Activated T-cell treated with anti-CD3 and anti-CD28 coated beads for 24 hours (primary cell): Measurements from ENCODE around the gene COA3.

Experiments
- DNase-seq: peaks from one replicate; pipeline ENCODE4 v3.0.0-alpha.2; 2020; ENCODE audit warnings: low read depth

The COA3 gene

DNA sequence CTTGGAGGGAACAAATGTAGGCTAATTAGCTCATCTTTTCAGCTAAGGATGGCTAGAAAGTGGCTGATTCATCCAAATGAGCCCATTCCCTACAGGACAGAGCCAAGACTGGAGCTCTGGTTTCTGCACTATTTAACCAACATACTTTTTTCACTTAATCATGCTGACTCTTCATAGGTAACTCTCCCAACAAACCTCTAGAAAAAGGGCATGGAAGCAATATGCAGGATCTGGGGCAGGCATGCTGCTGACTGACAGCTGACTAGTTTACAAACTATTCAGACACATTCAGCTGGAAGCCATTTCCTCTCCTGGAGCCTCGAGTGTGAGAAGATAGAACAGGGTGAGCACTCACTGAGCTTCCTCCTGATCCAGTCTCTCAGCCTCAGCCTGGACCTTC, 19.4 kb upstream of the COA3 start:
- no peak for DNase-seq

DNA sequence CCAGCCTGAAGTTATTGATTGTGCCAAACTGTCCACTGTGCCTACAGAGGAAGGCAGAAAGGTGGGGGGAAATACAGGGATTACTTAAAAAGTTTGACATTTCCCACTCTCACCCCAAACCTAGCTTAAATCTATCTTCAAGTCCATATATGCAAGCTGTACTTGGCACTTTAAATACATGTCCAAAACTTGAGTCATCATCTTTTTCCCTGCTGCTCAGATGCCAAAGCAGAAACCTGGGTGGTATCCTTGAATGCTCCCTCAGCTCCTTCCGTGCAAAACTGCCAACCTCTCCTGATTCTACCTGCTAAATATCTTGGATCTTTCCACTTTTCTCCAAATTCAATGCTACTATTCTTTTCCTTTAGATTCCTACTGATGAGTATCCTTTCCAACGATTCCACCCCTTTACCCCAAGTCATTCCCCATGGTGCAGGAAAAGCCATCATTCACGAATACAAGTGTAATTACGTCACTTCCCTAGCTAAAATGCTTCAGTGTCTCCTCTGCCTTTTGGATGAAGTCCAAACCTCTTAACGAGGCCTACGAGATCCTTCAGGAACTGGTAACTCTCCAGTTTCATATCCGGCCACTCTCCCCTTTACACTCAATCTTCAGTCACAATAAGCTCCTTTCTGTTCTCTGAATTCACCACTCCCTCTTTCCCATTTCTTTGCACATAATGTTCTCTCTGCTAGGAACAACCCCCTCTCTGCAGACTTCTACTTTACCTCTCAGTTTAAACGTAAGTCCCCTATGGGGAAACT, 16.3 kb upstream of the COA3 start:
- DNase-seq, result no peak

DNA sequence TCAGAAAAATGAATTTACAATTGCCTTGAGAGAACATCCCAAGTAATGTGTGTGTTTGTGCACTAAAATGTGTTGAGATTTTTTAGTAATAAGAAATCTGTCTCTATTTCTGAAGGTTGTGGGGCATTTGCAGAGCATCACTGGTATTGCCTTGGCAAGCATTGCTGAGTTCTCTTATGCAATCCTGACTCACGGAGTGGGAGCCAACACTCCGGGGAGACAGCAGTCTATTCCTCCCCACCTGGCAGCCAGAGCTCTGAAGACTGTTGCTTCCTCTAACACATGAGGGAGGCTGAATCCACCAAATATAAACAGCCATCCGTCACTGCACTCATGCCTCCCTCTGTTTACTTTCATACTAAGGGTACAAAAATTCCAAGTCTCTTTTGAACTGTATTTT, 10.7 kb upstream of the COA3 start:
- DNase-seq, result no peak

DNA sequence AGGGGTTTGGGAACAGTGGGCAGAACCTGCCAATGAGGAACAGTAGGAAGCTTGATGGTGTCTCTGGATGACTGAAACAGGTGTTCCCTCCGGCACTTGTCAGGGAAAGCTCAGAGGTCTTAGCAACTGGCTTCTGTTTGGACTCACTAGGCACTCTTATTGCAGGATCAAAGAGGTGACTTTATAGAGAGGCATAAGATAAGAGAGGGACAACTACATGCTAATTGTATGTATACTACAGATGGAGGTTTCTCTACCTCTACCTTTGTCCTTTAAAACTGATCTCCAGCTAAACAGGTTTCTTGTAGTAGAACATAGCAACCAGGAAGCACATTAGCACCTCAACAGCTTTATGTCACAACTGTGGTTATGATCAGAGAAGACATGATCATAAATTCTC, 7.7 kb upstream of the COA3 start:
- DNase-seq, result no peak

DNA sequence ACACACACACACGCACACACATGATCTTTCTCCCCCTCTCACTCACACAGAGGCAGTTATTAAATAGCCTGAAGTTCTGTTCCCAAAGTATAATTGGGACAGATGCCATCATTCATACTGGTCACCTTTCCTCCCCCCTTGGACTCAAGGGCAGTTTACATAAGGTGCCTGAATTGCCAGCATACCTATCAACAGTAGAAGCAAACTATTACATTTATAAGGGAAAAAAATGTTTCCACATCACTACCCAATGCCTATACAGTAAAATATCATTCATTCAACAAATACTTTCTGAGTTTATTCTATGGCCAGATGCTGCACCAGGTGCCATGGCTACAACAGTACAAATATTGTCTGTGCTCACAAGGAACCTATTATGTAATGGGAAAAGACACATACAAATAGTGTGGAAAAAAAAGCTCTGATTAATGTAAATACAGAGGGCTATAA, 6.4 kb upstream of the COA3 start:
- no peak for DNase-seq

DNA sequence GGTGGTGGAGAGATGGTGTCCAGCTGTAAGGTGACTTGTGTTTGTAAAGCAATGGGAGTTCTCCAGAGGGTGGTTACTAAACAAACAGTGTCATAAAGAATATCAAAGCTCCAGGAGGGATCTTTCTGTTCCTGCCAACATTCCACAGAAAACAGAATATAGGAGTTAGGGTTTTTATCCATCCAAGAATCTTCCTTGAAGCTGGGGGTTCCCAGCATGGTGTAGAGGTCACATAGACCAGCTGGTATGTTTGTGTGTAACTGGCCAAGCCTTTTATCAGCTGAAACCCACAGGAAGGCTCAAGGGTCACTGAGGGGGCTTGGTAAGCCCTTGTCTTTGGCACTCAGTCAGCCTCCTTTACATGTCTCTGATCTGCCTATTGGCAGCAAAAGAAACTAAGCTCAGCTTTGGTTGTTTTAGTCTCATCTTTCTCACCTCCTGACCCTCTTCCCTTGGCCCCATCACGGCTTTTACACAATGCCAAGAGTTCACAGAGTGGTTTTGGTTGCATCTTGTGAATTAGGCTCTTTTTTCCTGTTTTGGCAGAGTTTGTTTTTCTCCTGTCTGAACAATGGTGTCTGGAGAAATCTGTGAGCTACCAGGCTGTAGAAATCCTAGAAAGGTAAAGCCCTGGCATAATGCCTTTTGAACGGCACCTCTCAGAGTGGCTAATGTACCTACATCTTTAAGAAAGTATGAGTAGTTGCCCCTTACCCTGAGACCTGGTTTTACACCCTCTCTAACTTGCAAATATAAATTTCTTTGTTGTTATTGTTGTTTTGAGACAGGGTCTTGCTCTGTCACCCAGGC, 4.8 kb upstream of the COA3 start:
- no peak for DNase-seq

DNA sequence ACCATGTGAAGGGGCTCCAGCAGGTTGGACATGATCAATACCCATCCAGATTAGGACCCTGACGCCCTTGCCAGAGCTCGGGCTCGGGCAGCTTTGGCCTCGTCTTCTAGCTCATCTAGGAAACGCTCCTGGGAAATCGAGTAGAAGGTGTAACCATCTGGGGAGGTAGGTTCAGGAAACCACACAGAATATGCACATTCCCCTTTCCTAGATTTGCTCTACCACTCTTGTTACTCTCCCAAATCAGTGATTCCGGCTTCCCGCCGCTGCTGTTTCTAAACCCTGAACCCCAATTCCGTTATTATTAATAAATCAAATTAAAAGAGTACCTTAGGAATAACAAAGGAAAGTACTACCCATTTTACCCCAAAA, 507 bp downstream of the COA3 start:
- DNase-seq, result no peak

DNA sequence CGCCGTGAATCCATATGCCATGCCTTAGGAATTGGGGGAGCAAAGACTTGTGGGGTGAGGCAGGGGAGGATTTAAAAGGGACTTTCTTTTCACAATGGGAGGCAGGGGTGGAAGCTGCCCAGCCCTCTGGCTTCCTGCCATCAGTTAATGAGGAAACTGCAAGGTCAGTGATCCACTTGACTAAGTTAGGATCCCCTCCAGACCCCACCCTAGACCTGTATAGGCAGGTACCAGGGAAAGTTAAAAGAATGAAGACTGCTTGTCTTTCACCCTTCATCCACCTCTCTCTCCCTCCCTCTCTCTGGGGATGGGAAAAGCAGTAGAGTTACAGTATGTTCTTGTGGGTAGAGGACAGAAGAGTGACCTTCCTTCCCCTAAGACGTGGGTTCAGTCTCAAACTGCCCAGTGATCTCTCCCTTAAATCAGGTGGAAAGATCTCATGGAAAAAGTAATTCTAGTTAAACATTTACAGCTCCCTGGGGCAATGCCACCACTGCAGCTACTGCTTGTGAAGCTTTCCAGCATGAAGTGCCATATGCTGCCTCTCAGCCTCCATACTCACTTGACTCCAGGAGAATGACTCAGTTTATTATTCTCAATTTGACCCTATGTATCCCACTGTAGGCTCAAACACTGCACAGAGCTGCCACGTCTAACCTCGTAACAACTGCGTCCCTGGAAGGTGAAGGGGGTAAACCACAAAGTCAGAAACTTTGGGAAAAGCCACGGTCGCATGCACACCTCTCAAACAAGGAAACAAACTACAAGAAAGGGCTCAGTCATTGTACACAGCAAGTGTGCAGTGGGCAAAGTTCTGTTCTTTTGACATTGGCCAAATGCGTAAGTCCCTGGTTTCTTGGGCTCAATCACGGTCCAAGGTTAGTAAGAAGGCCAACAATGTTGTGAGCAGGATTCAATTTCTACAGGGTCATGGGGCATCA, 1.2 kb downstream of the COA3 start:
- no peak for DNase-seq

DNA sequence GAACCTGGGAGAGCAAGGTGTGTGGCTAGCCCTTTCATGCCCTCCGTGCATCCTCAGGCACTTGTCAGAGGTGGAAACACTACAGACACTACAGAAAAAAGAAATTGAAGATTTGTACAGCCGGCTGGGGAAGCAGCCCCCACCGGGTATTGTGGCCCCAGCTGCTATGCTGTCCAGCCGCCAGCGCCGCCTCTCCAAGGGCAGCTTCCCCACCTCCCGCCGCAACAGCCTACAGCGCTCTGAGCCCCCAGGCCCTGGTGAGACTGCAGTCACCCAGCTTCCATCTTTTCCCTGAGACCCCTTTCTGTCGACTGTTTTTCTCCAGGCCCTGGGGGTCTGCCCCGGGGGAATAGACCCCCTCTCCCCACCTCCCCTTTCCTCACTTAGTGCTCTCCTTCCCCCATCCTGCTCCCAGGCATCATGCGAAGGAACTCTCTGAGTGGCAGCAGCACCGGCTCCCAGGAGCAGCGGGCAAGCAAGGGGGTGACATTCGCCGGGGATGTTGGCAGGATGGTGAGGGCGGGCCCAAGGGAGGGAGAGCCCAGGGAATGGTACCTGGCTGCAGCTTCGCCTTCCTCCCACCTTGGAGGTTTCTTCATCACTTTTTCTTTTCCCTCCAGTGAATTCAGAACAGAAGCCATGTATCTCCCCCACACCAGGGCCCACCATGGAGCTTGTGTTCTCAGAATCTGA, 2.3 kb downstream of the COA3 start:
- no peak for DNase-seq

DNA sequence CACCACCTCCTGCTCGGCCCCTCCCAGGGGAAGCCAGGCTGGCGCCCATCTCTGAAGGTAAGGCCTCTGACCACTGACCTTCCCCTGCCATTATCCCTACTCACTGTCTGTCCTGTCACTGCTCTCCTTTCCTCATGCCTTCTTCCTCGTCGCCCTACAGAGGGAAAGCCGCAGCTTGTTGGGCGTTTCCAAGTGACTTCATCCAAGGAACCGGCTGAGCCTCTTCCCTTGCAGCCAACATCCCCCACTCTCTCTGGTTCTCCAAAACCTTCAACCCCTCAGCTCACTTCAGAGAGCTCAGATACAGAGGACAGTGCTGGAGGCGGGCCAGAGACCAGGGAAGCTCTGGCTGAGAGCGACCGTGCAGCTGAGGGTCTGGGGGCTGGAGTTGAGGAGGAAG, 3.0 kb downstream of the COA3 start:
- no peak for DNase-seq

DNA sequence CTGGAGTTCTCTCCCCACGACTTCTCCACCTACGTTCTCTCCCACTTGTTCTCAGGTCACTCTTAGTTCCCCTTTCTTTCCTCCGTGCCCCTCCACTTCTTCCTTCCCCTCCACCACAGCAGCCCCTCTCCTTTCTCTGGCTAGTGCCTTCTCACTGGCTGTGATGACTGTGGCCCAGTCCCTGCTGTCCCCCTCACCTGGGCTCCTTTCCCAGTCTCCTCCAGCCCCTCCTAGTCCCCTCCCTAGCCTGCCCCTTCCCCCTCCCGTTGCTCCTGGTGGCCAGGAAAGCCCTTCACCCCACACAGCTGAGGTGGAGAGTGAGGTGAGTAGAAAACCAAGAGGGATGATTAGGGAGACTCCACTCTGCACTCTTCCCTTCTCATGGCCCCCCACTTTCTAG, 3.4 kb downstream of the COA3 start:
- no peak for DNase-seq

DNA sequence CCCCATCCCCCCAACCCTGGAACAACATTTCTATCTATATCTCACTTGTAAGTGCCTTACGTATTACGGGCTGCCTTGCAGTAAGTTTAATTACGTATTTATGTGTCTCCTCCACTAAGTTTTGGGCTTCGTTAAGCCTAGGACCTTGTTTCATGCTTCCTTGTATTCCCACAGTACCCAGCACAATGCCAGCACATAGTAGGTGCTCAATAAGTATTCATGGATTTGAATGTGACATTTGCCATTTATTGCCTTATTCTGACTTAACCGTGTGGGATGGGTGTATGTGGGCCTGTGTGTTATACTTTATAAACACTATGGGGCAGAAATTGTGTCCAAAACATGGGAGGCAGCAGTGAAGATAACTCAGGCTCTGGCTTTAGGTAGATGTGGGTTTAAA, 6.0 kb downstream of the COA3 start:
- DNase-seq, result no peak

DNA sequence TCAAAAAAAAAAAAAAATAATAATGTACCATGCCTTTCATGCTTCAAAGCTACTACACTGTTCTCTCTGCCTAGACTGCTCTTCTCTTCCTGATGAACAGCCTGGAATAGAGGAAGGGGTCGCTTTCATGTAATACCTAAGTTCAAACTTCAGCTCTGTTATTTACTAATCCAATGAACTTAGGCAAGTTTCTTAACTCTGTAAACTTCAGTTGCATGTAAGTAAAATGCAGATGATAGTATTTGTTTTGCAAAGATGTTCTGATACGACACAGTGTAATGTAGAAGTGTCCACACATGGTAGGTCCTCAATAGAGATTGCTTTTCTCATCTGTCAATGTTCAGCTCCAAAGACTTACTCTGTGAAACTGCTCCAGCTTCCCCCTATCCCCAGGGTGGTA, 6.6 kb downstream of the COA3 start:
- DNase-seq, result no peak

DNA sequence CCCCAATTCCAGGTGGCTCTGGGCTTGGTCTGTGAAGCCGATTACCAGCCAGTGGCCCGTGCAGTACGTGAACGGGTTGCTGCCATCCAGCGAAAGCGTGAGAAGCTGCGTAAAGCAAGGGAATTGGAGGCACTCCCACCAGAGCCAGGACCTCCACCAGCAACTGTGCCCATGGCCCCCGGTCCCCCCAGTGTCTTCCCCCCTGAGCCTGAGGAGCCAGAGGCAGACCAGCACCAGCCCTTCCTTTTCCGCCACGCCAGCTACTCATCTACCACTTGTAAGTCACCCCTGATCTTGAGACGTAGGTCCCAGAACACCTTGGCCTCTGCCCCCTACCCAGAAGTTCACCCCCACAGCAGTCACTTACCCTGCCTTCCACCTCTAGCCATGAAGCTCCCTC, 11.2 kb downstream of the COA3 start:
- DNase-seq, result no peak

DNA sequence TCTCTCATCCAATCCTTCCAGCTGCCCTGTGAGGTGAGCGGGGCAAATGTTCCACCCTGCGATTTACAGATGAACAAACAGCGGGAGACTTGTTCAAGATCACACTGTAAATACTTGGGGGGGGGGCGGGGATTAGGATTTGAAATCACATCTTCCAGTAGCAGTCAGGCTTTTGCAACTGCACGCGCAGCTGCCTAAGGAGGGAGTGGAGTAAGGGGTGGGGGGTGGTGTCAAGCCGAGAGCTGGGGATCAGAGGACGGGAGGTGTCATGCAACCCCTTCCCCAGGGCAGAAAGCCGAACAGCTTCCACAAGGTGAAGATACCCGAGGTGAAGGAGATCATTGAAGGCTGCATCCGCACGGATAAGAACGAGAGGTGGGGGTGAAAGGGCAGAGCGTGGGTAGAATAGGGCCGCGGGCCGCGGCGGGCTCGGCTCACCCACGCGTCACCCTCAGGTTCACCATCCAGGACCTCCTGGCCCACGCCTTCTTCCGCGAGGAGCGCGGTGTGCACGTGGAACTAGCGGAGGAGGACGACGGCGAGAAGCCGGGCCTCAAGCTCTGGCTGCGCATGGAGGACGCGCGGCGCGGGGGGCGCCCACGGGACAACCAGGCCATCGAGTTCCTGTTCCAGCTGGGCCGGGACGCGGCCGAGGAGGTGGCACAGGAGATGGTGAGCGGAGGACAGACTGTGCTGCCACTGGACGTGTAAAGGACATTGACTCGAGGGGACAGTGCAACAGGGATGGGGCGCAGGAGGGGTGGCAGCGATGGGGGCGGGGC, 13.5 kb downstream of the COA3 start:
- no peak for DNase-seq

DNA sequence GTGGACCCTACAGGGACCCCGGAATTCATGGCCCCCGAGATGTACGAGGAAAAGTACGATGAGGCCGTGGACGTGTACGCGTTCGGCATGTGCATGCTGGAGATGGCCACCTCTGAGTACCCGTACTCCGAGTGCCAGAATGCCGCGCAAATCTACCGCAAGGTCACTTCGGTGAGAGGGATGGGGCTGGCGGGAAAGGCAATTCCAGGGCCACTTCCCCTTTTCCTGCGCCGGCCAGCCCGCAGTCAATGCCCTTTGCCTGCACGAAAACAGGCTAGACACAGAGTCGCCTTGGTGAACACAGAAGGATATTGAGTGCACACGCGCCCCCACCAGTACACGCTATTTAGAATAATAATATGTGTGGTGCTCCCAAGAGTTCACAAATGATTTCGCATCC, 14.1 kb downstream of the COA3 start:
- no peak for DNase-seq

DNA sequence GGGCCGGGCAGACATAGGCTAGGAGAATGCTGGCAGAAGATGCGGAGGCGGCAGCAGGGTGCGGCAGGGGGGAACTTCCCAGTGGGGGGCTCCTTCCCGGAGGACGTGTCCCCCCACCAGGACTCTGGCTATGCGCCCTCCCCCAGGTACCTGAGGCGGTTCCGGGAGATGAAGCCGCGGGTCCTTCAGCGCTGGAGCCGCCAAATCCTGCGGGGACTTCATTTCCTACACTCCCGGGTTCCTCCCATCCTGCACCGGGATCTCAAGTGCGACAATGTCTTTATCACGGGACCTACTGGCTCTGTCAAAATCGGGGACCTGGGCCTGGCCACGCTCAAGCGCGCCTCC, 14.7 kb downstream of the COA3 start:
- DNase-seq, result no peak

DNA sequence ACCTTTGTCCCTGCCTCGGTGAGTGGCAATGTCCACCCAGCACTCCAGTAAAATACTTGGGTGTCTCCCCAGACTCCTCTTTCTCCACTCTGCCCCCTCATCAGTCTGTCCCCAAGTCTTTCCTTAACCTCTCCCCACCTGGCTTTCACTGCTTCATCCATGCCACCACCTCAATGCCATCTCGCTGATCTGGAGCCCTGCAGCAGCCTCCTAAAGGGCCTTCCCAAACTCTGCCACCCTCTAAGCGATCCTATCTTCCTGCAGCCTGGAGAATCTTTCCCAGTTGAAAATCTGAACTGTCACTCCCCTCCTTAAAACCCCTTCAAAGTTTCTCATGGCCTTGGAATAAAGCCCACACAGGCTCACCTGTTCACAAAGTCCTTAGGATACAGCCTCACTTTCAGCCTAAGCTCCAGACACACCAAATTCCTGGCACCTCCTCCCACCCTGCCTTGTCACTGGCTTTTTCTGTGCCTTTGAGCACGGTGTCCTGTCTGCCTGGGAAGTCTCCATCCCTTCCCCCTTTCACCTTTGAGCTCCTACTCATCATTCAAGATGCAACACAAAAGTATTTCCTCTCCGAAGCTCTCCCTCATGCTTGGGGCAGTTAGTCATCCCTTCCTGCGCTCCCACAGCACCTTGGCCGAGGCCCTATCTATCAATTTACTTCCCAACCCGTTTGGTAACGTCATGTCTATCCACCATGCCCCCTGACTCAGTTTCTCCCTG, 15.3 kb downstream of the COA3 start:
- no peak for DNase-seq

DNA sequence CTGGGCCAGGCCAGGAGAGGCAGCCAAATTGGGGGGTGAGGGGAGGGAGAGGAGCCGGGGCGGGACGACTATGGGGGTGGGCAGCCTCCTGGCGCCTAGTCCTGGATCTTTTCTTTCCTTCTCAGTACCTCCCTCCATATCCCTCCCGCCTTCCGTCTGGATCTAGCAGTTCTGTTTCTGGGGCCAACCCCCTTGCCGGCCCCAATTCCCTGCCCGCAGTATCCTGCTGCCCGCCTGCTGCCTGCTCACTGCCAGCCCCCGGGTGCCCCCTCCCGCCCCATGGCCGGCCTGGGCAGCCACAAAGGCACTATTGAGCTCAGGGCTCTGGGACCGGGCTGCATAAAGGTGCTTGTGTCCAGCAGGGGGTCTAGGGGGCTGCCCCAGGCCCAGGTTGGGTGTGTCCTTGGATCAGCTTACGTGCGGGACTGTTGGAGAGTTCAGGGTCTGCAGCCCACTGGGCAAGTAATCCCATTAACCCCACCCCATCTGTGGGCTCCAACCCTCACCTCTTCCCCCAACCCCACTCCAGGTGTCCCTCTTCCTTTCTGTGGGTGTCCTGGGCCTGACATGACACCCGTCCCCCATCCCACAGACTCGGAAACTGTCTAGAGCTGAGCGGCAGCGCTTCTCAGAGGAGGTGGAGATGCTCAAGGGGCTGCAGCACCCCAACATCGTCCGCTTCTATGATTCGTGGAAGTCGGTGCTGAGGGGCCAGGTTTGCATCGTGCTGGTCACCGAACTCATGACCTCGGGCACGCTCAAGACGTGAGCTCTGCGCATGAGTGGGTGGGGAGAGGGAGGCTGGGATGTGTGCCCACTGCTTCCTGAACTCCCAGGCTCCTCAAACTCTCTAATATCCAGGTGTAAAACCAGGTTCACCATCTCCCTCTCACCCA, 16.1 kb downstream of the COA3 start:
- no peak for DNase-seq
